Trophoblast cell (in vitro differentiated cells and primary cell): ENCODE data around the gene FCHSD2.

ENCODE experiments used
- DNase-seq, 2 donors: peaks; one replicate each; pipeline ENCODE4 v3.0.0-alpha.2; 2016
- H2AFZ ChIP-seq: 2 replicates; pipeline ENCODE4 v1.6.1; 2013; ENCODE audit warnings: low read length, moderate library complexity, mild to moderate bottlenecking; ENCODE audit not compliant: insufficient read depth, poor library complexity
- H2AK5ac ChIP-seq: 2 replicates; pipeline ENCODE4 v1.6.1; 2013; ENCODE audit warnings: mild to moderate bottlenecking, low read length
- H2BK120ac ChIP-seq: 2 replicates; pipeline ENCODE4 v1.6.1; 2013; ENCODE audit warnings: low read length, mild to moderate bottlenecking, moderate library complexity; ENCODE audit not compliant: insufficient read depth, poor library complexity
- H2BK12ac ChIP-seq: 2 replicates; pipeline ENCODE4 v1.6.1; 2013; ENCODE audit warnings: mild to moderate bottlenecking, low read length, moderate library complexity
- H2BK5ac ChIP-seq: 2 replicates; pipeline ENCODE4 v1.6.1; 2013; ENCODE audit warnings: low read length, low read depth, moderate library complexity, mild to moderate bottlenecking; ENCODE audit not compliant: poor library complexity
- H3K14ac ChIP-seq: 2 replicates; pipeline ENCODE4 v1.6.1; 2013; ENCODE audit warnings: mild to moderate bottlenecking, low read length
- H3K18ac ChIP-seq: 2 replicates; pipeline ENCODE4 v1.6.1; 2013; ENCODE audit warnings: mild to moderate bottlenecking, low read length
- H3K23ac ChIP-seq: 2 replicates; pipeline ENCODE4 v1.6.1; 2013; ENCODE audit warnings: low read length
- H3K27ac ChIP-seq: 2 replicates; pipeline ENCODE4 v1.5.1; 2013; ENCODE audit warnings: low read depth, mild to moderate bottlenecking, inconsistent platforms, low read length, moderate library complexity
- H3K27me3 ChIP-seq: 2 replicates; pipeline ENCODE4 v1.6.1; 2013; ENCODE audit warnings: inconsistent platforms, mild to moderate bottlenecking, low read length, moderate library complexity; ENCODE audit not compliant: insufficient read depth
- H3K36me3 ChIP-seq, 2 experiments: 1 replicate in 1 of 2; 2 replicates in 1 of 2; pipeline ENCODE4 v1.6.1; 2013; ENCODE audit warnings: low read length in 2 of 2, mild to moderate bottlenecking in 2 of 2, moderate library complexity in 1 of 2; ENCODE audit not compliant: insufficient read depth in 2 of 2, control insufficient read depth in 1 of 2
- H3K4ac ChIP-seq: 2 replicates; pipeline ENCODE4 v1.6.1; 2013; ENCODE audit warnings: low read depth, mild to moderate bottlenecking, low read length, moderate library complexity
- H3K4me1 ChIP-seq, 2 experiments: 1 replicate in 1 of 2; 2 replicates in 1 of 2; pipeline ENCODE4 v1.6.1; 2013; ENCODE audit warnings: low read length in 2 of 2, mild to moderate bottlenecking in 2 of 2, moderate library complexity in 1 of 2; ENCODE audit not compliant: insufficient read depth in 2 of 2, control insufficient read depth in 1 of 2
- H3K4me2 ChIP-seq: 2 replicates; pipeline ENCODE4 v1.6.1; 2013; ENCODE audit warnings: inconsistent platforms, mild to moderate bottlenecking, low read length, moderate library complexity
- H3K4me3 ChIP-seq: 2 replicates; pipeline ENCODE4 v1.5.1; 2013; ENCODE audit warnings: mild to moderate bottlenecking, low read depth, low read length, inconsistent platforms
- H3K79me1 ChIP-seq: one replicate; pipeline ENCODE4 v1.6.1; 2013; ENCODE audit warnings: low read length
- H3K79me2 ChIP-seq: 2 replicates; pipeline ENCODE4 v1.6.1; 2013; ENCODE audit warnings: low read length, mild to moderate bottlenecking; ENCODE audit not compliant: control insufficient read depth, insufficient read depth, poor library complexity
- H3K9ac ChIP-seq: 2 replicates; pipeline ENCODE4 v1.6.1; 2013; ENCODE audit warnings: mild to moderate bottlenecking, low read length
- H3K9me3 ChIP-seq: 2 replicates; pipeline ENCODE4 v1.6.1; 2013; ENCODE audit warnings: low read depth, mild to moderate bottlenecking, control low read depth, inconsistent platforms, low read length; ENCODE audit not compliant: insufficient read depth
- H4K12ac ChIP-seq: 2 replicates; pipeline ENCODE4 v1.6.1; 2013; ENCODE audit warnings: low read depth, mild to moderate bottlenecking, low read length, moderate library complexity
- H4K8ac ChIP-seq: 2 replicates; pipeline ENCODE4 v1.6.1; 2013; ENCODE audit warnings: low read depth, mild to moderate bottlenecking, low read length, moderate library complexity
- H4K91ac ChIP-seq: one replicate; pipeline ENCODE4 v1.6.1; 2013; ENCODE audit warnings: low read depth, mild to moderate bottlenecking, low read length, moderate library complexity
- WGBS: extraction: QIAGEN DNeasy Blood & Tissue Kit; methylation state at CpG from one replicate; pipeline ENCODE4 v1.1.7; 2013; ENCODE audit warnings: missing lambda C conversion rate; ENCODE audit not compliant: insufficient read length, insufficient coverage; ENCODE audit errors: extremely low coverage; 5-methylcytosine and 5-hydroxymethylcytosine counted together

The FCHSD2 gene

DNA sequence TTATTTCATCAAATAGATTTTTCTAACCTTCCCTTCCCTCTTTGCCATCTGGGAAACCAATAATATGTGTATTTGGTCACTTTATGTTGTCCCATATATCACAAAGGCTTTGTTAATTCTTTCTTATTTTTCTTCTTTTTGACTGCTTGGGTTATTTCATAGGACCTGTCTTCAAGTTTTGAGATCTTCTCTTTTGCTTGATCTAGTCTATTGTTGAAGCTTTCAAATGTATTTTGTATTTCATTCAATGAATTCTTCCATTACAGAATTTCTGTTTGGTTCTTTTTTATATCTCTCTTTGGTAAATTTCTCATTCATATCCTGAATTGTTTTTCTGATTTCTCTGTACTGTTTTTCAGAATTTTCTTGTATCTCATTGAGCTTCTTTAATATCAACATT lies 132.1 kb downstream of the FCHSD2 start:
- no peak for DNase-seq
- no peak overlapping the region for H2BK120ac ChIP-seq
- H3K4ac ChIP-seq, result no peak overlapping the region
- no peak overlapping the region for H2BK12ac ChIP-seq
- H2AFZ ChIP-seq, result no peak overlapping the region
- no peak overlapping the region for H3K4me3 ChIP-seq
- H3K9ac ChIP-seq, result no peak overlapping the region
- H4K12ac ChIP-seq, result no peak overlapping the region
- H3K79me1 ChIP-seq, result no peaks in the 10 kb centered on the region
- peaks cover 6% of the 10 kb centered on the region for H3K9me3 ChIP-seq
- no peak overlapping the region for H3K27ac ChIP-seq
- no peak overlapping the region for H2AK5ac ChIP-seq
- H2BK5ac ChIP-seq, result no peak overlapping the region
- no peak overlapping the region for H3K4me2 ChIP-seq
- no peaks in the 10 kb centered on the region for H3K36me3 ChIP-seq
- no peak overlapping the region for H3K23ac ChIP-seq
- no peaks in the 10 kb centered on the region for H3K27me3 ChIP-seq
- H4K91ac ChIP-seq, result no peak overlapping the region
- no peak overlapping the region for H3K18ac ChIP-seq
- H3K79me2 ChIP-seq, result no peaks in the 10 kb centered on the region
- no peak overlapping the region for H4K8ac ChIP-seq
- no peaks in the 10 kb centered on the region for H3K4me1 ChIP-seq
- no peak overlapping the region for H3K14ac ChIP-seq

DNA sequence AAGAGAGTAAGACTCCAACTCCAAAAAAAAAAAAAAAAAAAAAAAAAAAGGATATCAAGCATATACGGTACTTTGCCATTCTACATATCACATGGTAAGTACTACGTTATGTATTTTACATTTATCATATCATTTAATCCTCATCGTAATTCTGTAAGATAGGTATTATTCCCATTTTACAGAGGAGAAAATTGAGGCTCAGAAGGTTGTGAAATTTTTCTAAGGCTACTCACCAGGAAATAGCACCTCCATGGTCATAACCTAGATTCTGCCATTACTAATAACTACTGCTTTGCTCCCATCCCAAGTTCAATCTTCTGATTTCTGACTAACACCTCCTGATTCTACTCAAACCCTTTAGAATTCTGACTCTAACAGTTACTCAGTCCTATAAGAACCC lies 138.0 kb downstream of the FCHSD2 start:
- Histone ChIP-seq H3K27me3 (no peaks in the 10 kb centered on the region), H2BK120ac (no peak overlapping the region), H4K12ac (no peak overlapping the region), H3K14ac (no peak overlapping the region), H3K4me1 (no peaks in the 10 kb centered on the region), H2AFZ (no peak overlapping the region), H2AK5ac (no peak overlapping the region), H3K18ac (no peak overlapping the region), H2BK12ac (no peak overlapping the region), H3K4ac (no peak overlapping the region), H3K4me3 (no peak overlapping the region), H3K79me2 (no peaks in the 10 kb centered on the region), H2BK5ac (no peak overlapping the region), H3K36me3 (no peaks in the 10 kb centered on the region), H4K8ac (no peak overlapping the region), H4K91ac (no peak overlapping the region), H3K4me2 (no peak overlapping the region), H3K9ac (no peak overlapping the region), H3K27ac (no peak overlapping the region), H3K23ac (no peak overlapping the region), H3K79me1 (no peaks in the 10 kb centered on the region), H3K9me3 (no peaks in the 10 kb centered on the region)
- no peak for DNase-seq
- WGBS, result no CpG with 5 or more reads among the region's 3 CpGs

DNA sequence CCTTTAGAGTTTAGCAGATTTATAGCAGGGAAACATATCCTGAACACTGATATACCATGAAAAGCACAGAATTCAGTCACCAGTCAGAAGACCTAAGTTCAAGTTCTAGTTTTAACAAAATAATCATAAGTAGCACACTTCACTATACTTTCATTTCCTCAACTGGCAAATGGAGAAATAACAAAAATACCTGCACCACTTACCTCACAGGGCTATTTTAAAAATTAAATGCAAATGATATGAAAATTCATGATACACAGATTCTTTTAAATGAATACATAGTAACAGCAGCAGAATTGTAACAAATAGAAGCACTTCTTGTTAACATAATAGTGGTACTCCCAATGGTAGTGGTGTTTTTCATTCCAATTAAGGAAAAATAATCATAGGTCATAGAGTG lies 139.0 kb downstream of the FCHSD2 start:
- H2AK5ac ChIP-seq, result no peak overlapping the region
- H4K12ac ChIP-seq, result no peak overlapping the region
- H3K9me3 ChIP-seq, result no peaks in the 10 kb centered on the region

DNA sequence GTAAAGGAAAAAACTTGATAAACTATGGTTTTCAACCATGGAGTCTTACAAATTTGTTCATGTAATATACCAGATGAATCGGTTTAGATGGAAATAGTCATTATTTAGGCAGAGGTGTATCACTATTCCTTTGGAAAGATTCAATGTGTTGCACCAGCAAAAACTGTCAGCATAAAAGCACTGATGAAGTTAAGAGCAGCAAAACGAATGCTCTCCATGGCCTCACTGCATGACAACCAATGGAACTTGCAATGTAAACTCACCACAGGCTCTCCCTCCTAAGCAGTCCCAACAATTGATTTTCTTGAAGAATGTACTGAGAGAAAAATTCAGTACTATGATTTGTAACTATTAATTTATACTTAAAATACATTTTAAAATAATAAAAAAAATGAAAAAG lies 139.9 kb downstream of the FCHSD2 start:
- H3K4ac ChIP-seq, result no peak overlapping the region
- no peaks in the 10 kb centered on the region for H3K27me3 ChIP-seq
- H2BK12ac ChIP-seq, result no peak overlapping the region
- no peak overlapping the region for H3K14ac ChIP-seq
- H2BK120ac ChIP-seq, result no peak overlapping the region
- H3K23ac ChIP-seq, result no peak overlapping the region
- H3K9me3 ChIP-seq, result no peaks in the 10 kb centered on the region
- no peak overlapping the region for H4K91ac ChIP-seq
- H2AK5ac ChIP-seq, result no peak overlapping the region
- H2AFZ ChIP-seq, result no peak overlapping the region
- H4K12ac ChIP-seq, result no peak overlapping the region
- no peak overlapping the region for H3K9ac ChIP-seq
- H4K8ac ChIP-seq, result no peak overlapping the region
- H3K79me1 ChIP-seq, result no peaks in the 10 kb centered on the region
- no peaks in the 10 kb centered on the region for H3K79me2 ChIP-seq
- no peaks in the 10 kb centered on the region for H3K4me1 ChIP-seq
- H3K4me2 ChIP-seq, result no peak overlapping the region
- H3K4me3 ChIP-seq, result no peak overlapping the region
- DNase-seq, result no peak
- H3K18ac ChIP-seq, result no peak overlapping the region
- no peaks in the 10 kb centered on the region for H3K36me3 ChIP-seq
- WGBS, result no CpG with 5 or more reads among the region's 2 CpGs
- H3K27ac ChIP-seq, result no peak overlapping the region
- no peak overlapping the region for H2BK5ac ChIP-seq

More for the DNA sequence above, 139.0 kb downstream of the FCHSD2 start:
- no peak overlapping the region for H3K27ac ChIP-seq
- no peak overlapping the region for H4K8ac ChIP-seq
- no peak for DNase-seq
- H2BK12ac ChIP-seq, result no peak overlapping the region
- no peak overlapping the region for H3K23ac ChIP-seq
- no peak overlapping the region for H3K14ac ChIP-seq
- no peak overlapping the region for H2BK5ac ChIP-seq
- no peaks in the 10 kb centered on the region for H3K4me1 ChIP-seq
- no peak overlapping the region for H2AFZ ChIP-seq
- H3K4me2 ChIP-seq, result no peak overlapping the region
- no peaks in the 10 kb centered on the region for H3K36me3 ChIP-seq
- no peak overlapping the region for H3K4ac ChIP-seq
- no peak overlapping the region for H2BK120ac ChIP-seq
- H3K27me3 ChIP-seq, result no peaks in the 10 kb centered on the region
- H3K79me1 ChIP-seq, result no peaks in the 10 kb centered on the region
- H3K79me2 ChIP-seq, result no peaks in the 10 kb centered on the region
- no peak overlapping the region for H3K9ac ChIP-seq
- H3K4me3 ChIP-seq, result no peak overlapping the region
- H3K18ac ChIP-seq, result no peak overlapping the region
- H4K91ac ChIP-seq, result no peak overlapping the region

DNA sequence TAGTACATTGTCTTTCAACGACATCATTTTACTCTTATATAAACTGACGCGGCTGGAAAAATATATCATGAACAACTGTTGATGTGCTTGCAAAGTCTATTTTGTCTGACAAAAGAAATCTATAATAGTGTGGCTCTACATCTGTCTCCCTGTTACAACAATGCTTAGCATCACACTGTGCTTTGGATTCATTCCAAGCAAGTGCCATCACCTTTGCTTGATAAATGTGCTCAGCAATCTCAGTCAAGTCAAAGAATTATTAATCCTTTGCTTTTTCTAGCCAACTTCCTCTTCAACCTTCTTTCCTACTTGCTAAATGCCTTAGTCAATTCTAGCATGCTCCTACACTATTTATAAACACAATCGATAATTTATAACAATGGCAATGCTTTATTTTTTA lies 140.5 kb downstream of the FCHSD2 start:
- no peak overlapping the region for H3K4ac ChIP-seq
- no peaks in the 10 kb centered on the region for H3K4me1 ChIP-seq
- WGBS, result no CpG with 5 or more reads among the region's 4 CpGs
- H2AK5ac ChIP-seq, result no peak overlapping the region
- H2BK5ac ChIP-seq, result no peak overlapping the region
- H3K79me2 ChIP-seq, result no peaks in the 10 kb centered on the region
- H3K18ac ChIP-seq, result no peak overlapping the region
- H3K9ac ChIP-seq, result no peak overlapping the region
- H3K4me3 ChIP-seq, result no peak overlapping the region
- no peak overlapping the region for H4K12ac ChIP-seq
- no peak overlapping the region for H3K4me2 ChIP-seq
- H3K23ac ChIP-seq, result no peak overlapping the region
- no peak overlapping the region for H3K27ac ChIP-seq
- H3K9me3 ChIP-seq, result no peaks in the 10 kb centered on the region
- H4K91ac ChIP-seq, result no peak overlapping the region
- H3K36me3 ChIP-seq, result no peaks in the 10 kb centered on the region
- H4K8ac ChIP-seq, result no peak overlapping the region
- H2BK120ac ChIP-seq, result no peak overlapping the region
- H3K79me1 ChIP-seq, result no peaks in the 10 kb centered on the region
- no peak overlapping the region for H2BK12ac ChIP-seq
- H3K27me3 ChIP-seq, result no peaks in the 10 kb centered on the region
- no peak overlapping the region for H2AFZ ChIP-seq
- H3K14ac ChIP-seq, result no peak overlapping the region
- no peak for DNase-seq
